Colonic mucosa (tissue), 4 donors: ENCODE measurements around the gene PCDH18. TPM values are rescaled to one million over a fixed set of nuclear protein-coding genes. Genes with fewer than 3 reads are reported as not detected.

Experiments used
- DNase-seq: peaks from one replicate; pipeline ENCODE4 v3.0.0-alpha.2; 2020
- H3K27ac ChIP-seq: fragments of 200-600 bp; one replicate; pipeline ENCODE4 v1.8.0; 2021
- H3K27me3 ChIP-seq: fragments of 200-600 bp; one replicate; pipeline ENCODE4 v1.8.0; 2021
- H3K36me3 ChIP-seq: fragments of 200-600 bp; one replicate; pipeline ENCODE4 v1.8.0; 2021
- H3K4me1 ChIP-seq: fragments of 200-600 bp; one replicate; pipeline ENCODE4 v1.8.0; 2021; ENCODE audit warnings: mild to moderate bottlenecking
- H3K4me3 ChIP-seq: fragments of 200-600 bp; one replicate; pipeline ENCODE4 v1.8.0; 2021
- H3K9ac ChIP-seq, 2 donors: one replicate each; pipeline ENCODE4 v1.7.0; 2013; ENCODE audit warnings: control low read depth in 2 of 2, low read depth in 2 of 2, low read length in 2 of 2
- H3K9me3 ChIP-seq: fragments of 200-600 bp; one replicate; pipeline ENCODE4 v1.8.0; 2021
- intact Hi-C: fragments of 100-400 bp; cut with DNase I; formaldehyde crosslinking; loops from one replicate; pipeline ENCODE4 v1.14.1; 2022
- total RNA-seq, 2 donors: library from RNA; stranded (reverse); fragmentation: NEBNext Ultra II Directional in 1 of 2; extraction: Animal tissue kit (Norgen Biotek cat#: 25700) in 1 of 2; gene quantifications; one replicate each; pipeline ENCODE4 v1.2.1, GENCODE V29; 2021
- TF ChIP-seq, protein P1 (sequence below): fragments of 200-600 bp; IDR thresholded peaks from one replicate; pipeline ENCODE4 v1.8.0; 2022; ENCODE audit warnings: antibody characterized with exemption, mild to moderate bottlenecking
- donor health status: healthy.
- donor health status: DM: no; HTN: no; CAD: no.
- donor health status: DM: no; HTN: no; CAD: no.

The PCDH18 gene
- total RNA-seq, 2 donors from 2014 or later: 6.3 to 8.8 TPM

DNA sequence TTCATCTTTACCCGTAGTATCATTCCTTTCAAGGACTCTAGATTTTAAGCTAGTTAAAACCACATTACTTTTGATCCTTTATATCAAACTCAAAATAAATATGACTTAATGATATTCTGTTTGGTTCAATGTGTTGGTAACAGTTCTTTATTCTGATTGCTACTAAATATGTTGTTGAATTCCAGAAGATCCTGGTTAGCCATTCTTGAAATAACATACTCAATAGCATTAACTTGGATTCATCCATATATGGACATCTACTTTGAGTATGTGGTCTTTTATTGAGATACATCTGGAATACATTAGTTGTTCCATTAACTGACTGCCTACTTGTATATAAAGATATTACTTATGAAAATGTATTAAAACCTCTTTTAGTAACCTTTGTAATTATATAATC, 27.5 kb upstream of the PCDH18 start:
- Histone ChIP-seq H3K9me3 (no peaks in the 10 kb centered on the region), H3K4me1 (no peaks in the 10 kb centered on the region), H3K9ac (no peak overlapping the region), H3K27ac (peak overlapping the region; percentile 22), H3K4me3 (no peak overlapping the region), H3K36me3 (no peaks in the 10 kb centered on the region), H3K27me3 (no peaks in the 10 kb centered on the region)
- no peak for DNase-seq
- TF ChIP-seq, protein P1, sequence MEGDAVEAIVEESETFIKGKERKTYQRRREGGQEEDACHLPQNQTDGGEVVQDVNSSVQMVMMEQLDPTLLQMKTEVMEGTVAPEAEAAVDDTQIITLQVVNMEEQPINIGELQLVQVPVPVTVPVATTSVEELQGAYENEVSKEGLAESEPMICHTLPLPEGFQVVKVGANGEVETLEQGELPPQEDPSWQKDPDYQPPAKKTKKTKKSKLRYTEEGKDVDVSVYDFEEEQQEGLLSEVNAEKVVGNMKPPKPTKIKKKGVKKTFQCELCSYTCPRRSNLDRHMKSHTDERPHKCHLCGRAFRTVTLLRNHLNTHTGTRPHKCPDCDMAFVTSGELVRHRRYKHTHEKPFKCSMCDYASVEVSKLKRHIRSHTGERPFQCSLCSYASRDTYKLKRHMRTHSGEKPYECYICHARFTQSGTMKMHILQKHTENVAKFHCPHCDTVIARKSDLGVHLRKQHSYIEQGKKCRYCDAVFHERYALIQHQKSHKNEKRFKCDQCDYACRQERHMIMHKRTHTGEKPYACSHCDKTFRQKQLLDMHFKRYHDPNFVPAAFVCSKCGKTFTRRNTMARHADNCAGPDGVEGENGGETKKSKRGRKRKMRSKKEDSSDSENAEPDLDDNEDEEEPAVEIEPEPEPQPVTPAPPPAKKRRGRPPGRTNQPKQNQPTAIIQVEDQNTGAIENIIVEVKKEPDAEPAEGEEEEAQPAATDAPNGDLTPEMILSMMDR: no peak
- intact Hi-C loops: no loop called here

- Histone ChIP-seq H3K9me3 (no peaks in the 10 kb centered on the region), H3K4me1 (no peaks in the 10 kb centered on the region), H3K27me3 (no peaks in the 10 kb centered on the region), H3K9ac (no peak overlapping the region), H3K4me3 (no peak overlapping the region), H3K36me3 (no peaks in the 10 kb centered on the region), H3K27ac (no peak overlapping the region)
- DNase-seq: no peak
- TF ChIP-seq, protein P1: no peak
- intact Hi-C loops: no loop called here
Observed at GRCh38 chr4:137558951-137559350, 26.7 kb upstream of the PCDH18 start.

DNA sequence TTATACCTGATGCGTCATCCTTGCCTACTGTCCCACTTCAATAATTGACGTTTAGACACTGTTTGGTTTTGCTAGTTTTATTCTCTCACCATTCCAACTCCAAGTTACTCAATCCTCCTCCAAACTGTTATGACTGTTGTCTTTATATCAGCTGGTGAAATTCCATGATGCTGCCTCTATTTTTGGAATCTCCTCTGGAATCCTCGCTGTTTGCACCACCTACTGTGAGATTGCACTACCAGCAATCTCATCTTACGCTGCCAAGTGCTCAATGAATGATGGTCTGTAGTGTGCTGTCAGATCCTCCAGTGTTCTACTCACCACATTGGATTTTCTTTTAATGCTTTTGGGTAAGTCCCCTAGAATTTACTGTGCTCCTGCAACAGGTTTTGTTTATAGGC, 13.2 kb upstream of the PCDH18 start:
- intact Hi-C loops: no loop called here
- H3K4me1 ChIP-seq: no peaks in the 10 kb centered on the region
- no peak overlapping the region for H3K4me3 ChIP-seq
- TF ChIP-seq, protein P1: no peak
- H3K27ac ChIP-seq: peak overlapping the region; percentile 10
- no peak for DNase-seq
- no peaks in the 10 kb centered on the region for H3K9me3 ChIP-seq
- H3K9ac ChIP-seq: no peak overlapping the region
- no peaks in the 10 kb centered on the region for H3K36me3 ChIP-seq
- no peaks in the 10 kb centered on the region for H3K27me3 ChIP-seq

DNA sequence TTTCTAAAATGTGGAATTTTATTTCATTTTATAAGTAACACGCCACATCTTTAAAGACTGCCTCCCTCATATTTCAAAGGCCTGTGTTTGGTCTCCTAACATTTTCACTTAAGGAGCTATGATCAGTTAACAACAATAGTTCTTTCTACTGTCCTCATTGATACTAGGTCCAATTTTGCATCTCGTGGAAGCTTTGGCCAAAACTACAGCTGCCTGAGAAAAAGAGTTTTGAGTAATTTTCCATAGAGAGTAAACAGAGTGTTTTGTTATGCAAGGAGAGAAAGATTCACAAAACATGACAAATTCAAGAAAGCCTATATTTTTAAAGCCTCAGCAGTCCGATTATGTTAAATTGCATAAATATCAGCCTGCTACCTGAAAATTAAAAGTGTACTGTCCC, 11.4 kb upstream of the PCDH18 start:
- no peak overlapping the region for H3K9ac ChIP-seq
- TF ChIP-seq, protein P1: no peak
- intact Hi-C loops: no loop called here

GRCh38 chr4:137543198-137543597, 10.9 kb upstream of the PCDH18 start:
- Histone ChIP-seq H3K4me1 (no peaks in the 10 kb centered on the region), H3K27ac (no peak overlapping the region), H3K4me3 (no peak overlapping the region), H3K9ac (peak overlapping the region in 1 of 2 donors; percentile 7), H3K9me3 (no peaks in the 10 kb centered on the region), H3K36me3 (no peaks in the 10 kb centered on the region), H3K27me3 (no peaks in the 10 kb centered on the region)
- DNase-seq: no peak
- TF ChIP-seq, protein P1: no peak
- intact Hi-C loops: no loop called here

More for the DNA sequence above, 11.4 kb upstream of the PCDH18 start:
- H3K4me1 ChIP-seq: no peaks in the 10 kb centered on the region
- H3K27ac ChIP-seq: no peak overlapping the region
- no peaks in the 10 kb centered on the region for H3K9me3 ChIP-seq
- no peaks in the 10 kb centered on the region for H3K36me3 ChIP-seq
- H3K27me3 ChIP-seq: no peaks in the 10 kb centered on the region
- H3K4me3 ChIP-seq: no peak overlapping the region
- DNase-seq: no peak
